Parietal lobe (tissue), 2 donors: ENCODE results near the gene RABGGTB. TPM values are rescaled to one million over a fixed set of nuclear protein-coding genes. Genes with fewer than 3 reads are reported as not detected.

ENCODE experiments used
- small RNA-seq: library from RNA; depleted of rRNA; stranded (forward); fragments of <200 nt; gene quantifications from one replicate; pipeline ENCODE3, GENCODE V24; 2014; ENCODE audit warnings: low replicate concordance
- total RNA-seq: library from RNA; depleted of rRNA; stranded (reverse); fragments of >200 nt; gene quantifications from one replicate; pipeline ENCODE4 v1.2.3, GENCODE V29; 2014

The RABGGTB gene
- 75.1 TPM for total RNA-seq

GRCh38 chr1:75785983-75786853 lies at the start of gene RABGGTB:
RABGGTB (plus strand) TSS chr1:75786256; CDS start chr1:75786272, 16 bp downstream.

DNA sequence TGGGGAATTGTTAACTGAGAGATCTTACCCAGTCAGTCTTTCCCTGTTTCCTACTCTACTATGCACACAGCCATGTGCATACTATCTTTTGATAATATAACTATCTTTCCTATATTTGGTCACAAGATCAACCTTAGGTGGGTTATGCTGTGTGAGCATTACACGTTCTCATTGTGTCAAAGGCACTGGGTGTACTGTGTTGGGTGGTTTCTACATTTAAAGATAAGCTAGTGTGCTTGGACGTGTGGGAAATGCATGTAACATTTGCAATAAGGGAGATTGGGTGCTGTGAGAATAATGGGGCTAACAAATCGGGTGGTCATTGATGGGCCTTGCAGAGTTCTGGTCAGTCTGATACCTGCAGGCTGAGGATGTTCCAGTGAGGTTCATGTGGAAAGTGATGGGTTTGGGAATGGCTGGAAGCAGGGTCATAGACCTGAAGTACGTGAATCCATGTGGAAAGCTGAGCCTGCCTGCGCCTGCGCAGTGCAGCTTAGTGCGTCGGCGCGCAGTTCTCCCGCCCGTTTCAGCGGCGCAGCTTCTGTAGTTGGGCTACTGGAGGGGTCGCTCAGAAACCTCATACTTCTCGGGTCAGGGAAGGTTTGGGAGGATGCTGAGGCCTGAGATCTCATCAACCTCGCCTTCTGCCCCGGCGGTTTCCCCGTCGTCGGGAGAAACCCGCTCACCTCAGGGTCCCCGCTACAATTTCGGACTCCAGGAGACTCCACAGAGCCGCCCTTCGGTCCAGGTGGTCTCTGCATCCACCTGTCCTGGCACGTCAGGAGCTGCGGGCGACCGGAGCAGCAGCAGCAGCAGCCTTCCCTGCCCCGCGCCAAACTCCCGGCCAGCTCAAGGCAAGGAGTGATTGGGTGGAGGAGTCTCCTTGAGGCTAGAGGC lies 10.6 kb downstream of the RABGGTB start, which contains the start of gene MSH4:
TSS of gene MSH4 (plus strand) at position 507 of the 897 bp plus-strand sequence. CDS start at position 611, 104 bp downstream.

Small RNAs within 50 kb of the gene (small RNA-seq; reads per million reads assigned to genes)
- not detected for gene SNORD45A
- not detected for gene SNORD45B
- gene SNORD45C: not detected

Other genes starting within 250 kb of the RABGGTB start
- gene SLC44A5, start 175.1 kb upstream of the RABGGTB start, total RNA-seq: 219 TPM
- gene ACADM, start 61.5 kb upstream of the RABGGTB start, total RNA-seq: 79.5 TPM
- 1.9 TPM for gene MSH4, start 10.6 kb downstream of the RABGGTB start, total RNA-seq
- gene ASB17, start 146.1 kb downstream of the RABGGTB start, total RNA-seq: not detected